Stimulated activated CD4-positive, alpha-beta T cell treated with anti-CD3 and anti-CD28 coated beads, Interleukin-1b, Interleukin-23, amount 100 ng/mL, for 48 hours (primary cell): ENCODE data around the gene CPNE5.

Experiments used
- DNase-seq: peaks from one replicate; pipeline ENCODE4 v3.0.0-alpha.2; 2020

Gene CPNE5

DNA sequence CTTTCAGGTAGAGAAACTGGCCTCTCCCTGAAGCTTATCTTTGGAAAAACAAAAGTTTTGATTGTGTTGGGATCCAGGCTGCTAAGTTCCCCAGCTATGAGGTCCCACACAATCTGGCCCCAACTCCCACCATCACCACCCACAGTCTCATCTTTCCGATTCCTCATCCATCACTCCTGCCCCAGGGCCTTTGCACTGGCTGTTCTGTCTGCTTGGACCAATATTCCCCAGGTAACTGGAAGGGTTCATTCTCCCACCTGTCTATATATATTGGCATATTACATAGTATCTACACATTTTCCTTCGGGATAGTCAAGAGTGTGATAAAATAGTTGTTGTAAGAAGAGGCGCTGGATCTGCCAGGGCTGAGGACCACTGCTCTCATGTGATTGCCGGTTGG, 52.0 kb downstream of the CPNE5 start:
- no peak for DNase-seq

DNA sequence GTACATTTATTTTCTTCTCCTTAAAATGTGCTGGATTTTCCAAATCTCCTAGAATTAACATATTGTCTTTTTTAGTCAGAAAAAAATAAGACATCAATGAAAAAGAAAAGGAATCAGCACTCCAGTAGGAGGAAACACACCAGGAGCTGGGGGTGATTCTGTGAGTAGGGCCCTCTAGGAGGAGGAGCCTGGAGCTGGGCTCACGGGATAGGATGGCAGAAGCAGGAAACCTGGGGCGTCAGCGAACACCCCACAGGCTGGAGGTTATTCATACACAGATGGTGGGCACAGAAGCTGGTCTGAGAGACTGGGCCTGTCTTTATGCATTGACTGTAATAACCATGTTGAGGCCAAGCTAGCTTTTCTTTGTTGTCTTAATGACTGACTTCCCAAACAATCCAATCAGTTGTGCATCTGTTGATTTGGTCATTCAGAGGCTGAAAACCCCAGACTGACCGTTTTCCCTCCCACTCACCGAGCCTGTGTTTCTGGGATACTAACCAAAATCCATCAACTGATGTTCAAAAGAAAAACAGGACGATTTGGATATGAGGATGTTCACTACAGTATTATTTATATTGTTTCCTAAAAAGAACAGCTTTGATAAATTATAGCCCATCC, 53.1 kb downstream of the CPNE5 start:
- no peak for DNase-seq

DNA sequence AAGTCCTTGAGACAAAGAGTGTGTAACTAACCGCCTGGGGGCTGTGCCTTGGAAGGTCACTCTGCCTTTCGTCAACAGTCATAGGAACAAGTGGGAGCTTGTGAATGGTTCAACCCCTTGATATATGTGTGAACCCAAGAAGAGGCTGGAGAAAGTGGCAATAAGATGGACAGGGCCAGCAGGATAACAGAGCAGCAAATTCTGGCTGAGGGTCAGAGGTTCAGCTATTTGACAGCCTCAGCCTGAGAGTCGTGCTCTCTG, 54.9 kb downstream of the CPNE5 start:
- no peak for DNase-seq

DNA sequence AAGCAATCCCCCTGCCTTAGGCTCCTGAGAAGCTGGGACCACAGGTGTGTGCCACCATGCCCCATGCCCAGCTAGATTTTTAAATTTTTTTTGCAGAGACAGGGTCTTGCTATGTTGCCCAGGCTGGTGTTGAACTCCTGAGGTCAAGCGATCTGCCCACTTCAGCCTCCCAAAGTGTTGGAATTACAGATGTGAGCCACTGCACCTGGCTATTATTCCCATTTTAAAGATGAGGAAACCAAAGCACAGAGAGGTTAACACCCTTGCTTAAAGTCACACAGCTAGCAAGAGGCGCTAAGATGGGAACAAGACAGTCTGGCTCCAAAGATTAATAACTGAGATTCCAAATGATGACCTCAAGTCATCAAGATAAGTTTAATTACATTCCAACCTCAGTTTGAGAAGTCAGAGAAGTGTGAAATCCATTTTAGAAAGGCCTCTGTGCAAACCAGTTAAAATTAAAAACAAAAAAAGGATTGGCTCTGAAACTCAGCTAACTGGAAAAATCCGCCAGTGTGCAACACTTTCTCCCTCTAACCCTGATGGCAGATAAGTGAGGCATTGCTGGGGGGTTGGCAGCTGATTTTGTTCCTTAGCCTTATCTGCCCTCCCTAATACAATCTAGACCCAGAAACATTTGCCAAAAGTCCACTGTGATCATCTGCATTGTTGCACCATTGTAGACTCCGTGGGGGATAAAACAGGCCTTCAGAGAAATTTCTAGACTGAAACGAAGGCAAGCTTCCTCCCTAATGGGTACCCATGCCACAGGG, 55.5 kb downstream of the CPNE5 start:
- DNase-seq: no peak

DNA sequence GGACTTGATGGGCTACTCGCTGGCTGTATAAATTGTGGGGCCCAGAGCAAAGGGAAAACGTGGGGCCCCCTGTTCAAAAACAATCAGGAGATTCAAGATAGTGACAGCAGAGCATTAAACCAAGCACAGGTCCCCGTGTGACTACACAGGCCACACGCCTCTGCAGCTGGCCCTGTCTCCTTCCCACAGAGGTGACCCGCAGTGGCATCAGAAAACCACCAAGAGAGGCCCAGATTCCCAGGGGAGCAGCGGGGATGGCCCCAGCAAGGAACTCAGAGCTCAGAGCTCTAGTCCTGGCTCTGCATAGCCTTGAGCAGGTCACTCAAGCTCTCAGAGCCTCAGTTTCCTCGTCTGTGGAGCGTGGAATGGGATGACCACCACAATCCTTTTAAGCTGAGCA, 57.6 kb downstream of the CPNE5 start:
- DNase-seq: no peak

DNA sequence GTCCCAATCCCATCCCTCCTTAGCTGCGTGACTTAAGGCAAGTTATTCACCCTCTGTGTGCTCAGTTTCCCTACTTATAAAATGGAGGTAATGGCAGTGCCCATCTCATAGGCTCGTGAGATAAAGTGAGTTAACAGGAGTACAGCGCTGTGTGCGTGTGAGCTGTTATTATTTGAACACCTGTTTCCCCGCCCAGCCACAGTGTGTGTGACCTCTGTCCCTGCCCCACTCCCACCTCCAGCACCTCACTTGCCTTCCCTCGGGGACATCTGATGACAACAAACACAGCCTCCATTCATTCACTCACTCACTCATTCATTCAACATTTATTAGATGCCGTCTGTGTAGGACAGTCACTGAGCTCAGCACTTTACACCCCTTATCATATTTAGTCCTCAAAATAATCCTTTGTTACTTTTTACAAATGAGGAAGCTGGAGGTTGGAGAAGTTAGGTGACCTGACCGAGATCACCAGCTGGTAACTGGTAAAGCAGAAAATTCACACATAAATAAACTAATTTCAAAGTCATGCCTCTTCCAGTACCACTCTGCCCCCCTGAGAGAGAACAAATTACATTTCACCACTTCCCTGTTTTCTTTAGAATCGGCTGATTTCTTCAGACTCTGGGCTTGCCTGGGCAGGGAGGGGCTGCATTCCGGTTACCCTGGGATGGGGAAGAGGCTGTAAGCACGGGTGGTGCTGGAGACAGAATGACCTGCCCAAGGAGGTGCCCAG, 58.6 kb downstream of the CPNE5 start:
- no peak for DNase-seq

DNA sequence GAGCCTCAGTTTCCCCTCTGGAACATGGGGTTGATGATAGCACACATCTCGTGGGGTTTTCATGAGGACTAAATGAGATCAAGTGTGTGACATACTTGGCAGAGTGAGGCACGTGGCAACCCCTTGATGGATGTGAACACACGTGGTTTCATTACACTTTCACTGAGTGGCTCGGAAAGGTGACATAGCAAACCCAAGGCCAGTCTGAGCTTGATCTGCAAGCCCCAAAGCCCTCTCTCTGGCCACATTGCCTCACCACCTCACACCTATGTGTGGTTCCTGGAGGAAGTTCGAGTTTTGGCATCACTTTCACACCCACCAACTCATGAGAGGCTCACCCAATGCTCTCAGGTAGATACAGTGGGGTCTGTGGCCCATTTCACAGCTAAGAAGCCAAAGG, 60.0 kb downstream of the CPNE5 start:
- no peak for DNase-seq

DNA sequence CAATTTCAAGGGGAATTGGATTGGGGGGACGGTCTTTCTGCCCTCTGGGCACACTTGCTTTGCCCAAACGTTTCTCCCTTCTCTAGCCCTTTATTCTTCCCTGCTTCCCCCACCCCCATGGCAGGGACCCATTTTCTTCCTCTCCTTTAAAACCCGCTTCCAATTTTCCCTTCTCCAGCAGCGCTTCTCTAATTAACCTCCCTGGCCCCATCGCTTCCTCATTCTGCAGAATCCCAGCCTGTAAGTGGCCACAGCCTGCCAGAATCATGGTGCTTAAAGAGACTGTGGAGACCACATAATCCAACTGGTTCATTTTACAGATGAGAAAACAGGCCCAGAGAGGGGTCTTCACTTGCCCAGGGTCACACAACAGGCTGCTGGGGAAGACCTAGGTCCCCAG, 61.4 kb downstream of the CPNE5 start:
- DNase-seq: no peak

DNA sequence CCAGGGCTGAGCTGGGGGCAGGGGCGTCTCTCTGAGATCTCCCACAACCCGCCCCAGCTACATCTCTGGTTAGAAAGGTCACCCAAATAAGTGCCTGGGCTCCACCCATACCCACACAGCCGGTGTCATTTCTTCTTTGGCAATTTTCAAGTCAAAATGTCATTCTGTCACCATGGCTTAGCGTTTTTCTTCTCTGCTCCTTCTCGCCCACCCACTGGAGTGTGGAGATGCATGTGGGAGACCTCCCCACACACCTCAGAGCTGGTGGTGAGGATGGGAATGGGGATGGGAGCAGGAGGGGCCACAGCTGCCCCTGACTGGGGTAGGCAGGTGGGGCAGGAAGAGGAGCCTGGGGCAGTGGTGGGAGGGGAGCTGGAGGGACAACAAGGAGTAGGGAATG, 63.1 kb downstream of the CPNE5 start:
- DNase-seq: no peak

DNA sequence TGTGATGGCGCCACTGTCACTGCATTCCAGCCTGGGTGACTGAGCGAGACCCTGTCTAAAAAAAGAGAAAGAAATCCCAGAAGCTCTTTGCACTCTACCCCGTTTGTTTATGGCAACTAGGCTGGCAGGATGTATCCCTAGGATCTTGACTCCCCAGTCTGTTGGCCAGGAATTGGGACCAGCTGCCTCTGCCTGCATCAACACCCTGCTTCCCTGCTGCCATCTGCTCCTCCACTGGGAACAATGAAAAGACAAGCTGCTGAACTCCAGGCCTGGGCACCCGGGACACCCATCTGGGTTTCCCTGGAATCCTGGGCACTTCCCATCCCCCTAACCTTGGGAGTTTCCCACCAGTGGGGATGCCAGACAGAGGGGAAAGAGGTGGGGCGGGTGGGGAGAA, 64.9 kb downstream of the CPNE5 start:
- no peak for DNase-seq

DNA sequence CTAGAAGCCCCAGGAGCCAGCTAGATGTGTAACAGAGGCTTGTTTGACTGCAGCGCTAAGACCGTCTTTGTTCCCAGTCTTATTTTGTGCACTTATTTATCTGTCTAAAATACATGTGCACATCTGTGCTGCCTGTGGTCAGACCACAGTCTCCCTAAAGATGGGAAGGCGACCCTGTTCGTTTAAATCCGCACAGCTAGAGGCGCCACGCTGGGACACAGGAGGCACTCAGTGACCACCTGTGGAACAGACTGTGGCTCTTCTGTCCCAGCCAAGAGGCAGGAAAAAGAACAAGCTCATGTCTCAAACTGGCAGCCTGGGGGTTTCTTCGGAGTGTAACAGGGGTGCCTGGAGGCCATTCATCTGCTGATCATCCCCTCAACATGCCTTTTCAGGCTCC, 66.8 kb downstream of the CPNE5 start:
- no peak for DNase-seq

DNA sequence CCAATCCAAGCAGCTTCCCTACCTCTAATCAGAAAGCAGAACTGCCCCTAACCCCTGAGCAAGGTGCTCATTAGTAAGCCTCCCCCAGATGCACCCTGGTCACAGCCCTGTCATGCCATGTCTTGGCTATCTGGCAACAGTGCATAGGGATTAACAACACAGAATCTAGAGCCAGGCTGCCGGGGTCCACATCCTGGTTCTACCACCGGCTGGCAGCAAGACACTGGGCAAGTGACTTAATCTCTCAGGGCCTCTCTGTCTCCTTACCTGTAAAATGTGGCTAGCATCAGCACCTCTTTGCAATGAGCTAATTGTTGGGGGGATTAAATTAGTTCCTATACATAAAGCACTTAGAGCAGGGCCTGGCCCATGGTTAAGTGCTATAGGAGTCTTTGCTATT, 68.1 kb downstream of the CPNE5 start:
- no peak for DNase-seq

DNA sequence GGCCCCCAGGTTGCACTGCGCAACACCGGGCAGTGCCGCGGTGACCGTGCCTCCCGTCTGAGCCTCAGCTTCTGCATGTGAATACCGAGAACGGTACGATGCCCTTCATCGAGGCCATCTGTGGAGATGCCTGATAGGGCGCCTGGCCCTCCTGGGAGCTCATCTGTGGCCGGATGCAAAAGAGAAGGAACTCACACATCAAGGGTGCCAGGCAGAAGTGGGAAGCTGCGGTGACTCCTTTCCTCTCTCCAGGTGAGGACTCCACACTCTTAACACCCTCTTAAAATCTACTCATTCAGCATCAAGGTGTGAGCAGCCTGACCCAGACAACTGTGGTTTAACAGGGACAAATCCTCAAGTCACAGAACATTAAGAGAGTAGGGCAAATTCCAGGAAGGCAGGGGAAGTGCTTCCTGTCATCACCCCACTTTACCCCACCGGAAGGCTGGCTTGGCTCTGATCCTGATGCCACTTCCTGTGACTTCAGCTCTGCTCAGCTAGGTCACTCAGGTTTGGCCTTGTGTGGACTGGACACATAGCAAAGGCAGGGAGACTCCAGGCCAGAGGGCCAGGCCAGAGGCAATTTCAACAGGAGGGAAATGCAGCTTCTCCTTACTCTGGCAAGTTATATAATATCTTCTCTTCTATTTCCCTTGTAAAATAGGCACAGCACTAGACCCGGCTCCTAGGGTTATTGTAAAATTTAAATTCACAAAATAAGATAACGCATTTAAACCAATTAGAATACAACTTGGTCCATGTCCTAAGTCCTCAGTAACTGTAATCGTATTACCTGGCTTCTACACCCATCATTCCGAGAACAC, 69.4 kb downstream of the CPNE5 start:
- DNase-seq: peak; percentile 20

DNA sequence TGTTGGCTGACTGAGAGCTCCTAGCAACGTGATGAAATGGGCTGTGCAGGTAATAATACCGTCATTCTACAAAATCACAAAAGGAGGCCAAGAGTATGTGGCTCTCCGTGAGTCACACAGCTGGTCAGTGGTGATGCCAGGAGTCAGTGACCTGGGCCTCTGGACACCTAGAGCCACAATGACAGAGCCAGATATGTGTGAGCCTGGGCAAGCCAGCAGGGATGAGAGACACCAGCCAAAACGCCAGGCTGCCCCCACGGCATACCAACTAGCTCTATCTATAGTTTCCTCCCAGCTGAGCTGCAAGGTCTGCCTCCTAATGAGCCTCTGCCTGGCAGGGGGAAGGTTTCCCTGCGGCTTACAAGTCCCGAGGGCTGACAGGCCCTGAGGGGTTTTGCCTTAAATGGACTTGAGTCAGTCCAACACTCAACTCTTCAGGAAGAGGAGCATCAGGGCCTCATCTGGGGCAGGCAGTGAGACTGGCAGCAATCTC, 70.0 kb downstream of the CPNE5 start:
- DNase-seq: no peak

DNA sequence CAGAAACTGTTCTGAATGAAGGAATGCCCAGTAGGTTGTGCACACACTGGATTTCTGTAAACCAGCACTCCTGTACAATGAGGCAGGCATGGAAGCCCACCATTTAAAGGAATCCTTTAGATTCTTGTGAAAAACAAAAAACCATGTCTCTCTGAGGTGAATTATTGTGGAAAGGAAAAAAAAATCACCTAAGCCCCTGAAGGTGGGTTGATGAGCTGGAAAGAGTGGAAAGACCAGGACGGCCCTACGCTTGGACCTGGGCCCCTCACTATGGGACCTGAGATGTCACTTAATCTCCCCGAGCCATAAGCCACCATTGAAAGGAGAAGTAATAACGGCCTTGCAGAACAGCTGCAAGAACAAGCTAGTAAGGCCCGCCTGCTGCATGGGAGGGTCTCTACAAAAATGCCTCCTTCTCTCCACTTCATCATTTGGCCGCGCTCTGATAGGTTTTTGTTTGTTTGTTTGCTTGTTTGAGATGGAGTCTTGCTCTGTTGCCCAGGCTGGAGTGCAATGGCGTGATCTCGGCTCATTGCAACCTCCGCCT, 72.8 kb downstream of the CPNE5 start:
- DNase-seq: no peak

DNA sequence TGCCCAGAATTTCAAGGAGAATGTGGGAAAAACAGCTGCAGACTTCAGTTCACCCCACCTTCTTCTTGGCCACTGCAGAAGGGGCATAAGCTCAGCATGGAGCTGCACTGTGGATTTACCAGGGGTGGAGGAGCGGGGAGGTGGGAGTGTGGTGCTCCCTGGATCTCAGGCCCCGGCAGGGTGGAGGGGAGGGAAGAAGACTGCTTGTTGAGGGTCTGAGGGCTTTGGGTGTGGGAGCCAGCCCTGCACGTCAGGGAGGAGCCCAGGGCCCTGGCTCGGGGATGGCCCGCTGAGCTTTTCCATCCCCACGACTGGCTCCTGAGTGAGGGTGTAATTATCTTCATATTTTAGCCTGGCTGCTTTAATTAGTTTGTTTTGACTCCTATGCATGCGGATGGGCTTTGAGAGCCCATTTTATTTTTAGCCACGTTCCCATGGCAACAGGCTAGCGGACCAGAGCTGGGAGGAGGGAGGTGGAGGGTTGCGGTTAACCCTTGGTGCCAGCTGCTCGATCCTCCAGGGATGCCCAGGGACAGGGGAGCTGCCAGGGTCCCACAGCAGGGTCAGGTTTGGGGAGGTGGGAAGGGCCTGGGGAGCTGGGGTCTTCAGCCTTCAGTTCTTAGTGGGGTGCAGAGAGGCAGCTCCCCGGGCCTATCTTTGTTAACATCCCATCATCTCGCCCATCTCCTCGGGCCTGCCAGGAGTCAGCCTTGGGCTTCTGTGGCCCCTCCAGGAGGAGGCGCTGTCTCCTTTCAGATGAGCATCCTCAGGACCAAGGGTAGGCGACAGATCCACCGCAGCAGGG, 73.4 kb downstream of the CPNE5 start:
- peak; percentile 83 for DNase-seq

DNA sequence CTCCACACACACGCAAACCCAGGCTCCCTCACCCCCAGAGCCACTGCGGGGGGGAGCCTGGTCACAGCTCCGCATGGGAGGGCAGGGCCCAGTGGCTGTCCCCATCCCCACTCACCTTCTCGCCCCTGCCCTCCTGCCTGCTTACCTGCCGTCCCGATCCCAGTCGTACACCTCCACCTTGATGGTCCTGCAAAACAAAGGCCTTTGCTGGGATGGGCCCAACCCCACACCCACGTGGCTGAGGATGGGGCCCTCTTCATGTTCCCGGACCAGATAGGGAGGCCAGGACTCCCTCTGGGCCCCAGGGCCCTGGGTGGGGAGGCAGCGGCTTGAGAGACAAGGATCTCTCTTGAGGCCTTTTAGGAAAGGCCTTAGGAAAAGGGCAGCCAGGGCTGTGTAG, 74.1 kb downstream of the CPNE5 start:
- DNase-seq: no peak

DNA sequence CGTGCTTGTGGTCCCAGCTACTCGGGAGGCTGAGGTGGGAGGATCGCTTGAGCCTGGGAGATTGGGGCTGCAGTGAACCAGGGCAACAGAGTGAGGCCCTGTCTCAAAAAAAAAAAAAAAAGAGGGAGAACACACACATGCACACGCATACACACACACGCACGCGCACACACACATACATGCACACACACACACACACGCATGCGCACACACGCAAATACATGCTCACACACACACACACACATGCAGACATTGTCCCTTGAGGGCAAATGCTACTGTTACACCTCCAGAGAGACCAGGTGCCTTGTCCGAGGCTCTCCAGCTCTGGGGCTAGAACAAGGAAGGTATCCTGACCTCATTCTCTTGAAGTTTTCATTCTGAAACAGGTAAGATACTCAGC, 77.1 kb downstream of the CPNE5 start:
- DNase-seq: no peak

DNA sequence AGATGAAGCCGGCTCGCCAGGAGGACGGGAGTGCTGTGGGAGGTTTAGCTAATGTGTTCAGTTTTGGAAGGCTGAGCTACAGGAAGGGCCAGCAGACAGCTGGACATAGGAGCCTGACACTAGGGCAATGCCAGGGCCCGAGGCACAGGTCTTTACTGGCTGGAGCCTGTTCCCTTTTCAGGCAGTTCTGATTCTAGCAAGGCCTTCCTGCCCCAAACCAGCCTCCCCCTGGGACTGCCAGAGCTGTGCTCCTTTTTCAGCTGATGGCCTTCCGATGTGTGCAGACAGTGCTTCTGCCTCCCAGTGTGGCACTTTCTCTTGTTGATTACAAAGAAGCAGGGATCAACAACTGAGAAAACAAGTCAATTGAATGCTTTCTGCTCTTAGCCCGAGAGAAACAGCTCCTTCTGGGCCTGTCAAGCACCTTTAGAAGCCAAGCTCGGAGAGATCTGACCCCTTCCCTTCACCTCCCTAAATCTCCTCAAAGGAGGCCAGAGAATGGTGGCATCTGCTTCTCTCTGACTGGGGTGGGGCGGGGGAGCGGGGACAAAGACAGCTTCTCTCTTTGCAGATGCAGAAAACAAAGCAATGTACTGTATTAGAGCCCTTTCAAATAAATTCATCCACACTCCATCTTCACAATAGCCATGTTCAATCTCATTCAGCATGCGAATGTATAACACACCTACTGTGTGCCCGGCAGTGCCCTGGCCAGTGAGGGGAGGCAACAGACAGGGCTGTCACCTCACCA, 78.4 kb downstream of the CPNE5 start:
- no peak for DNase-seq

DNA sequence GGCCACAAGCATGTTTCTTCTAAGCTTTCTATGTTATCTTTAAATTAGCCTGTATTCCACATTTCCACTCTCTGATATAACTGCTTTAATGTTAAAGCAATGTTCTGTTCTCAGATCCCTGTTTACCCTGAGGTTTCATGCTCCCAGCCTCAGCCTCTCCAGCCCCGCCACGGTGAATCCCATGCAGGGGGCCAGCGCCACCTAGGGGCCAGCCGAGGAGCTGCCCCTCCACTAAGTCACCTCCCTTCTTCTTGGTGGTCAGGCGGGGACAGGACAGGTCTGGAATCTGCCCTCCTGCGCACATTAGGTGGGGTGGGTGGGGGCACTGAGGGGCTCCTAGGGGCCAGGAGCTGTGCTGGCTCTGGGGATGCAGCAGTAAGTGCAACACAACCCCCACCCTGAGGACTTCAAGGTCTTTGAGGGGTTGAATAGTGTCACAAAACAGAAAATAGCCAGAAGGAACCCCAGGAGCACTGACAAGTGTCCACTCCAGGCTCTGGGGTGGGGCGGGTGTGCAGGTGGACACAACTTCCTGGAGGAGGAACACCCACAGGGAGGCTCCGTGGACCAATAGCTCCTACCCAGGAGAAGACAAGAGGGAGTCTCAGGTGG, 80.0 kb downstream of the CPNE5 start:
- peak; percentile 81 for DNase-seq

DNA sequence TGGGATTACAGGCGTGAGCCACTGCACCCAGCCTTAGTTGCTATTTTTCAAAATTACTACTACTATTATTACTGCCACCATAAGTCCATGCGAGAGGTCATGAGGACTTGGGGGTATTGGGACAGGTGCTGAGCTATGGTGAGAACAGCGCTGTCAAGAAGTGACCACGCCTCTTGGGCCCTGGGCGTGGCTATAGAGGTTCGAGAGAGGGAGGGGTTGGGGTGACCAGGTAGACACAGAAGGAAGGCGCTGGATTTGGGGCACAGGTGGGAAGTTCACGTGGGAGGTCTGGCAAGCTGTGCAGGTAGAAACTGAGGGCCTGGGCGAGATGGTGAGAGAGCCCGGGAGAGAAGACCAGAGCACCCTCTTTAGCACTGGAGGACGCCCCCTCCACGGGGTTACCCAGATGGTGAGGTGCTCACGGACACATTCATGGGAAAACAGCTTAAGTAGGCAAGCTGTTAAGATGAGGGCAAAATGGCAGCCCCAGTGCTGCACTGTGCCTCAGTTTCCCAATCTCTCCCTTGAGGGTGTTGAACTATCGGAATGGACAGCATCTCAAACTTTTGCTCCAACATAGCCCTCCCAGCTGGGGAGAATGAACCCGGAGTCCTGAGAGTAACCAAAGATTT, 80.6 kb downstream of the CPNE5 start:
- no peak for DNase-seq
